ENCODE results near the gene BANF1.

GRCh38 chr11:66042227-66042995 is 40.1 kb downstream of the BANF1 start:
- no peak for TF ChIP-seq POLR2AphosphoS5 (IDR thresholded peaks at IDR 0.05; ENCODE audit: low read depth, low read length)
- no peak for TF ChIP-seq POLR2A (IDR thresholded peaks at IDR 0.05; ENCODE audit: low read depth, low read length)
- no peak for TF ChIP-seq TAF1 (IDR thresholded peaks at IDR 0.05; ENCODE audit: borderline replicate concordance, low read depth, low read length)
